GM19238 (cell line): ENCODE results near the gene ELN.

Experiments
- DNase-seq: peaks from one replicate; pipeline ENCODE4 v3.0.0; 2011; ENCODE audit warnings: low spot score; ENCODE audit not compliant: insufficient read length

ELN gene

DNA sequence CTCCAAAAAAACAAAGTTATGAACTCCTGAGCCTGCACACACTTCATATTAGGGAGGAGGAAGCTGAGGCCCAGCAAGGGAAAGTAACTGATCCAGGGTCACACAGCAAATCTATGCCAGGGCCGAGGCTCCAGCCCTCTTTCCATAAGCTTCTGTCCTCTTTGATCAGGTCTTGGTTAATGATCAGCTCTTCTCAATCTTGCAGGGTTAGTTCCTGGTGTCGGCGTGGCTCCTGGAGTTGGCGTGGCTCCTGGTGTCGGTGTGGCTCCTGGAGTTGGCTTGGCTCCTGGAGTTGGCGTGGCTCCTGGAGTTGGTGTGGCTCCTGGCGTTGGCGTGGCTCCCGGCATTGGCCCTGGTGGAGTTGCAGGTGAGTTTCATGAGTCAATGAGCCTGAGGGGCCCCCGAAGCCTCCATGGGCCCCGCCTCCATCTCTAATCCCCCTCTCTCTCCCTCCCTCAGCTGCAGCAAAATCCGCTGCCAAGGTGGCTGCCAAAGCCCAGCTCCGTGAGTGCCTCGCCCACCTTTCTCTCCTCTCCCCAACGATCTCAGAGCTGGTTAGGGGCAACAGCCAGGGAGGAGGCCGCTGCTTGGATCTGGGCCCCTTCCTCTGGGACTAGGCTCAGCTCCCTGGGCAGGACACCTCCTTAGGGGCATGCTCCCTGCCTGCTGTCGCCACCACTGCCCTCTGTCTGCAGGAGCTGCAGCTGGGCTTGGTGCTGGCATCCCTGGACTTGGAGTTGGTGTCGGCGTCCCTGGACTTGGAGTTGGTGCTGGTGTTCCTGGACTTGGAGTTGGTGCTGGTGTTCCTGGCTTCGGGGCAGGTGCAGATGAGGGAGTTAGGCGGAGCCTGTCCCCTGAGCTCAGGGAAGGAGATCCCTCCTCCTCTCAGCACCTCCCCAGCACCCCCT is 32.0 kb downstream of the ELN start:
- DNase-seq = no peak

DNA sequence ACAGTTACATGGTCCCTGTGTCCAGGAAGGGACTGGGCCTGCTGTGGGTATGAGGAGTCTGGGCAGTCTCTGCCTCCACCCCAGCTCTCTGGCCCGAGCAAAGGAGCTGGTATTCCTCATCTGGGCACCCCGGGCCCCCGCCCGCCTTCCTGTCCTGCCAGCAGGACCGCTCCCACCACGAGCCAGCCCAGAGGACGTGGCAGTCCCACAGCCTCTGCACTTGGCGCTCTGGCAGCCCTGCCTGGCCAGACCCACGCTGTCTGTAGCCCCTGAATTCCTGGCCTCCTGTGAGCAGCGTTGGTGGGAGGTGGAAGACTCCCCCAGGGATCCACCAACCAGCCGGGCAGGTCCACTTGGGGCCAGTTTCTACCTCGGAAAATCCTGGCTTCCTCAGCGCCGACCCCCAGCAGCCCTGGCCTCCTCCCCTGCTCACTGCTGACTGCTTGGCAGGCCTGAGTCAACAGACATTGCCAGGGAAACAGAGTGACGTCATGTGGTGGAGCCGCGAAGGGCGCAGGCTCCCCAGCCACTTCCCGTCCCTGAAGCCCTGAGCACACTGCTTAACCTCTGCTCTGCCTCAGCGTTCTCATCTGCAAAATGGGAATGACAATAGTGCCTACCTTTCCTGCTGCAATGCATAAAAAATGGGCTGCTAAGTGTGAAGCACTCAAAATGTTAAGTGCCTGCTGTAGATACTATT is 34.0 kb downstream of the ELN start:
- no peak for DNase-seq

DNA sequence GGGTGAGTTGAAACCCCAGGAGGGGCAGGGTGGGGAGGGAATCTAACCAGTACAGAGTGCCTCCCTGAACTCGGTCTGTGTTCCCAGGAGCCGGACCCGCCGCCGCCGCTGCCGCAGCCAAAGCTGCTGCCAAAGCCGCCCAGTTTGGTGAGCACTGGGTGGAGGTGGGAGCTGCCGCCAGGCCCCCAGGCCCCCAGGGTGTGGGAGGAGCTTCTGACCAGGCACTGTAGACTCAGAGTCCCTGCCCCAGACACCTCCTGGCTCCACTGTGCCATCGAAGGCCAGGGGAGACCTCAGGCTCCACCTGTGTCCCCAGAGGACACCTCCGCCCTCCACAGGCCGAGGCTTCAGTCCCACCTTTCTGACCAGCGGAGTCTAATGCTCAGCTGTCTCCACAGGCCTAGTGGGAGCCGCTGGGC is 35.3 kb downstream of the ELN start:
- no peak for DNase-seq

DNA sequence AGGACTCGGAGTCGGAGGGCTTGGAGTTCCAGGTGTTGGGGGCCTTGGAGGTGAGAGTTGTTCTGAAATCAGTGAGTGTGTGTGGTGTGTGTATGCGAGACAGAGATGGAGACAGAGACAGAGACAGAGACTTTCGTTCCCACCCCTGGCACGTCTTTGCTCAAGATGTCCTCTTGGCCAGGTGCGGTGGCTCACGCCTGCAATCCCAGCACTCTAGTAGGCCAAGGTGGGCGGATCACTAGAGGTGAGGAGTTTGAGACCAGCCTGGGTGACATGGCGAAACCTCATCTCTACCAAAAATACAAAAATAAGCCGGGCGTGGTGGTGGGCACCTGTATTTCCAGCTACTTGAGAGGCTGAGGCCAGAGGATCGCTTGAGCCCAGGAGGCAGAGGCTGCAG is 35.7 kb downstream of the ELN start:
- DNase-seq = no peak

DNA sequence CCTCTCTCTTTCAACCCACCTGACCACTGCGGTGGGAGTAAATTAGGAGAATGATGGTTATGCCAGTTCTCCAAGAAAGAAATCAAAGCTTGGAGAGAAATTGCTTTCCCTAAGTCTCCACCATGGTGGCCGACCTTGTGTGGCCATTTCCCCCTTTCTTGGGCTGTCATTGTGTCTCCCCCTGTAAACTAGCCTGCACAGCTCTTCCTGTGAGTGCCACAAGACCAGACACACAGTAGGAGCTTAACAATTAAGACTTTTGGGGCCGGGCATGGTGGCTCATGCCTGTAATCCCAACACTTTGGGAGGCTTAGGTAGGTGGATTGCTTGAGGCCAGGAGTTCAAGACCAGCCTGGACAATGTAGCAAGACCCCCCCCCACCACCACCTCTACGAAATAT is 36.7 kb downstream of the ELN start:
- DNase-seq = no peak

DNA sequence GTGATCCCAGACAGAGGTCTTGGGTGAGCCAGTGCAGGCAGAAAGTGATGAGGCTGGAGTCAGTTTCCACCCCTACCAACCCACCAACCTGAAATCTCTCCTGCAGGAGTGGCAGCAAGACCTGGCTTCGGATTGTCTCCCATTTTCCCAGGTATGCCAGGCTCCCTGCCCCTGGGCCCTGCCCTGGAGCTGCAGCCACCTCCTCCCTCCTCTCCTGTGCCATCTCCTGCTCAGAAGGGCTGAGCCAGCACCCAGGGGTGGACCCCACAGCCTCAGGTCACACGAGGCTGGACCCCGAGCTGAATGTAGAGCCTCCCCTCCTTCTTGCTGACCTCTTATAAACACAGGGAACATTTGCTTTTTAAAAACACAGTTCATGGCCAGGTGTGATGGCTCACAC is 38.7 kb downstream of the ELN start:
- no peak for DNase-seq

DNA sequence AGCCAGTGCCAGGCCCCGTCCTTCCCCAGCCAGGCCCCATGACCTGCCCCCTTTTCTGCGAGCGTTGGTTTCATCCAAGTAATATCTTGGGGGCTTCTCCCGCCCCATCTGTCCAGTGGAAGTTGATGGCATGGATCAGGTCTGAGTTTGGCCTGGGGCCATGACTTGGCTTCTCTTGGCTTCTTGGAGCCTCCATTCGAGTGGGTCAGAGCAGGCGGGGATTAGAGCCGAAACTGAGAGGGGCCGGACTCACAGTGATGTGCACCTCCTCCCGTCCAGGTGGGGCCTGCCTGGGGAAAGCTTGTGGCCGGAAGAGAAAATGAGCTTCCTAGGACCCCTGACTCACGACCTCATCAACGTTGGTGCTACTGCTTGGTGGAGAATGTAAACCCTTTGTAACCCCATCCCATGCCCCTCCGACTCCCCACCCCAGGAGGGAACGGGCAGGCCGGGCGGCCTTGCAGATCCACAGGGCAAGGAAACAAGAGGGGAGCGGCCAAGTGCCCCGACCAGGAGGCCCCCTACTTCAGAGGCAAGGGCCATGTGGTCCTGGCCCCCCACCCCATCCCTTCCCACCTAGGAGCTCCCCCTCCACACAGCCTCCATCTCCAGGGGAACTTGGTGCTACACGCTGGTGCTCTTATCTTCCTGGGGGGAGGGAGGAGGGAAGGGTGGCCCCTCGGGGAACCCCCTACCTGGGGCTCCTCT is 40.6 kb downstream of the ELN start:
- DNase-seq = no peak

DNA sequence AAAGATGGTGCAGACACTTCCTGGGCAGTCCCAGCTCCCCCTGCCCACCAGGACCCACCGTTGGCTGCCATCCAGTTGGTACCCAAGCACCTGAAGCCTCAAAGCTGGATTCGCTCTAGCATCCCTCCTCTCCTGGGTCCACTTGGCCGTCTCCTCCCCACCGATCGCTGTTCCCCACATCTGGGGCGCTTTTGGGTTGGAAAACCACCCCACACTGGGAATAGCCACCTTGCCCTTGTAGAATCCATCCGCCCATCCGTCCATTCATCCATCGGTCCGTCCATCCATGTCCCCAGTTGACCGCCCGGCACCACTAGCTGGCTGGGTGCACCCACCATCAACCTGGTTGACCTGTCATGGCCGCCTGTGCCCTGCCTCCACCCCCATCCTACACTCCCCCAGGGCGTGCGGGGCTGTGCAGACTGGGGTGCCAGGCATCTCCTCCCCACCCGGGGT is 41.1 kb downstream of the ELN start:
- no peak for DNase-seq

DNA sequence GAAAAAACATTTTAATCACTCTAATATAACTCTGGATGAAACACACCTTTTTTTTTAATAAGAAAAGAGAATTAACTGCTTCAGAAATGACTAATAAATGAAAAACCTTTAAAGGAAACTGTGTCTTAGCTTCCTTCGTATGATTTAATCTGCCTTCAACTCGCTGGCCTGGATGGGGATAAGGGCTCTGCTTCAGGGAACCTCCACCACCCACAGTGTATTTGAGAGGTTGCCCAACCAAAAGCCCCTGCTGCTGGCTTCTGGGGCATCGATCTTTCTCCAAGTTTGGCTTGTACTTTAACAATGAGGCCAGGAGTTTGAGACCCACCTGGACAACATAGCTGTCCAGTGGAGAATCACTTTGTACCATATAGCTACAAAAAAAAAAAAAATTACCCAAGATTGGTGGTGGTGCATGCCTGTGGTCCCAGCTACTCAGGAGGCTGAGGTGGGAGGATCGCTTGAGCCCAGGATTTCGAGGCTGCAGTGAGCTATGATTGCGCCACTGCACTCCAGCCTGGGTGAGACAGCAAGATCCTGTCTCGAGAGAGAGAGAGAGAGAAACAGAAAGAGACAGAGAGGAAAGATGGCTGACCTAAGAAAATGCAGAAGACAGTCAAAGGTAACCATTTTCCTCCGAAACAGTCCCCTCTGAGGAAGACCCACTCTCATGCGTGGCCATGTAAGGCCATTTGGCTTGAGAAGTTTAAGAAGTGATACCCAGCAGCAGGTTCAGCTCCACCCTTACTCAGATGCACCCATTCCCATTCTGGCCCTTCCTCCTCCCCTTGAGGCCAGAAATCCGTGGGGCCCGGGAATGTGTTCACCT is 42.0 kb downstream of the ELN start:
- DNase-seq = no peak

DNA sequence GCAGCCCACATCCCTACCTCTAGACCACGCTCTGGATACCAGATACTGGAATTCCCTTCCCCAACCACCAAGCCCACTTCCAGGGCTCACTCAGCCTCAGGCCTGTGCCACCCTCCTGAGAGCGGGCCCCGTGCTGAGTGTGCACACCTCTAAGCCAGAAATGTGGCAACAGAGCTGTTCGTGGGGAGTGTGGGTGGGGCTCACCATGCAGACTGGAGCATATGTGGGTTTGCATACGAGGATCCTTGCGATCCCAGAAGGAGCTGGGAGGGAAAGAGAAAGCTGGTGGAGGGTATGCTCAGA is 42.6 kb downstream of the ELN start:
- no peak for DNase-seq

DNA sequence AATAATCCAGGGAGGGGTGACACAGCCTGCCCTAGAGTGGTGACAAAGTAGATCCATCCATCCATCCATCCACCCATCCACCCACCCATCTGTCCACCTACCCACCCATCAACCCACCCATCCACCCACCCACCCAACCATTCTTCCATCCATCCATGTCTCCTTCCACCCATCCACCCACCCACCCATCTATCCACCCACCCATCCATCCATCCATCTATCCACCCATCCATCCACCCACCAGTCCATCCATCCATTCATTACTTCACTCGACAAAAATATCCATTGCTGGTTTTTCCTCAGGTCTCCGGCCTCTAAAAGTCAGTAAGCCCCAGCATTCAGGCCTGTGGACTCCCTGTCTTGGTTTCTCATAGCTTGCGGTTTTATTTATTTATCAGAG is 43.1 kb downstream of the ELN start:
- DNase-seq = no peak

DNA sequence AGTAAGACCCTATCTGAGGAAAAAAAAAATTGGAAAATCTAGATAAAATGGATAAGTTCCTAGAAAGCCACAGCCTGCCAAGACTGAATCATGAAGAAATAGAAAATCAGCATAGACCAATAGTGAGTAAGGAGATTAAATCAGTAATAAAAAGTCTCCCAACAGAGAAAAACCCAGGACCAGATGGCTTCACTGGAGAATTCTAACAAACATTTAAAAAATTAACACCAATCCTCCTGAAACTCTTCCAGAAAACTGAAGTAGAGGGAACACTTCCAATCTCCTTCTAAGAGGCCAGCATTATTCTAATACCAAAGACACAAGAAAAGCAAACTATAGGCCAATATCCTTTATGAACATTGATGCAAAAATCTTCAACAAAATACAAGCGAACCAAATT is 46.8 kb downstream of the ELN start:
- DNase-seq = no peak

DNA sequence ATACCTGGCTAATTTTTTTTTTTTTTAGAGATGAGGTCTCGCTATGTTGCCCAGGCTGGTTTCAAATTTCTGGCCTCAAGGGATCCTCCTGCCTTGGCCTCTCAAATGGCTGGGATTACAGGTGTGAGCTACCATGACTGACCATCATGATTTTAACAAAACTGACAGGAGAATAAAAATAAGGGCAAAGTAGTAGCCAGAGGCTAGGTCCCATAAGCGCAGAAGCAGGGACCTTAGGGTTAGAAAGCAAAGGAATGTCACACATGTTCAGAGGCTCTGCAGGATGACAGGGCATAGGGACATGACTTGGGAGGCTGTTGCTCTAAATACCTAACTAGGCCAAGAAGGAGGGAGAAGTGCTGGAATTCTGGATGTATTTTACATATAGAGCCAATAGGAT is 50.5 kb downstream of the ELN start:
- DNase-seq = no peak

DNA sequence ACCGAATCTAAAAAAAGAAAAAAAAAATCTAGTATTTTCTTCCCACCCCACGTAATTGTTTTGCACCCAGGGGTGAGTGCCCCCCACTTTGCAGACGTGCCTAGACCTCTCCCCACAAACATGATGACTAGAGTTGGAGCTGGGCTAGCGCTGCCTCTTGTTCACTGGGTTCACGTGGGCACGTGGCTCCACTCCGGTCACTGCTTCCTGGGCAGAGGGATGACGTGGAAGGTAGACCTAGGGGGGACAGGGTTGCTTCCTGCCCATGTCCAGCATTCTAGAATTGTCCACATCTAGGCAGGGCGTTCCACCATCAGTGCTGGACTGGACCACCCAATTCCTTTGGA is 54.8 kb downstream of the ELN start:
- DNase-seq = no peak

DNA sequence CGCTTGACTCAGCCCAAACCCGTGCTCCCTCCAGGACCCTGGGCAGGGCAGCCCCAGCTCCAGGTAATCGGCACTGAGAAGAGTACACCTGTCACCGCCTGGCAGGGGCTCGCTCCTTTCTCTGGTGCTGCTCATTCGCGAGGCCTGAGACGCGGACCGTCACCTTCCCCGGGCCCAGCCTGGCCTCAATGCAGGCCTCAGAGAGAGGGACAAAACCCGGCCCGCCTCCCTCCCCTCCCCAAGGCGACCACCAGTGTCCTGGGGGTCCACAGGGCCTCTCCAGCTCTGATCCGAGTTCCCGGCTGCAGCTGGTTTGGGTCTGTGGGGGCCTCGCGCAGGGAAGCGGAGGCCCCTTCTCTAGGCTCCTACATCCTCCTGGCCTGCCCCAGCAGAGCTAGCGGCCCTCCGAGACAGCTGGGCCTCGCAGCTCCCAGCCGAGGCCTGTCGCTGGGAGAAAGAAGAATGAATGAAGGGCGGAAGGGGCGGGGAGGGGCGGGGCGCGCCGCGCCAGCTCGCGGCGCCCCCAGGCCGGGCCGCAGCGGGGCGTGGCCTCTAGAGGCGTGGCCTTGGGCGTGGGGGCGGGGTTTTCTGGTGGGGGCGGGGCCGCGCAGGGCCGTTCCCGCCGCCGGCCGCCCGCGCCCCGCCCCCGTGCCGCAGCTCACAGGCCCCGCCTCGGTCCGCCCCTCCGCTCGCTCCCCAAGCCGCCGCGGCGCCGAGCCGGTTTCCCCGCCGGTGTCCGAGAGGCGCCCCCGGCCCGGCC is 55.3 kb downstream of the ELN start, which contains the start of gene LIMK1:
TSS of gene LIMK1 (plus strand) at position 688 of the 760 bp plus-strand sequence. CDS start 187 bp downstream, outside the sequence.
- peak; percentile 91 for DNase-seq

DNA sequence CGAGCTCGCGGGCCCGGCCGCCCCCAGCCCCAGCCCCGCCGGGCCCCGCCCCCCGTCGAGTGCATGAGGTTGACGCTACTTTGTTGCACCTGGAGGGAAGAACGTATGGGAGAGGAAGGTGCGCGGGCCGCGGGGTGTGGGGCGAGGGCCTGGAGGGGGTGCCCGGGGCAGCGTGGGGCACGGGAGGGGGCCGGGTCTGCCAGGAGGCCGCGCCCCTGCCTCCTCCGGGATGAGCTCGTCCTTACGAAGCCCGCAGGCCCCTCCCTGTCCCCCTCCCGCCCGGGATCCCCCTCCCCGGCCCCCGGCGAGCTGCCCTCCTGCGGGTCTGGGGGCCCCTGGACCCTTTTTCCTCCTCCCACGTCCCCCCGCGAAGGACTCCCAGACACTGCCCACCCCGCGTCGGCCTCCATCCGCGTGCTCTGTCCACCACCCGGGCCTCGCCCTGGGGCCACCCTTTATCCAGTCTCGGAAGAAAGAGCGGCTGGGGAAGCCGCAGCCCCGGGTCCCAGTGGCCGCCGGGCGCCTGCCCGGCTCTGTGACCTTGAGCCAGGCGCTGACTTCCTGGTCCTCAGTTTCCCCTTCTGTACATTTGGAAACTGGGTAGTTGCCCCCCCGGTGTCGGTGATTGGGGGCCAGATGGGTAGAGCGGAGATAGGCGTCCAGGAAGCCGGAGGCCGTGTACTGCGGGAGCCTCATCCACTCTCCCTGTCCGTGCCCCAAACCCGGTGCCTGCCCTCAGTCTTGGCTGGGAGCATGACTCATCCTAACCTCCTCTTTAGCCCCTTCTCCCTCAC is 56.2 kb downstream of the ELN start:
- peak; percentile 67 for DNase-seq

DNA sequence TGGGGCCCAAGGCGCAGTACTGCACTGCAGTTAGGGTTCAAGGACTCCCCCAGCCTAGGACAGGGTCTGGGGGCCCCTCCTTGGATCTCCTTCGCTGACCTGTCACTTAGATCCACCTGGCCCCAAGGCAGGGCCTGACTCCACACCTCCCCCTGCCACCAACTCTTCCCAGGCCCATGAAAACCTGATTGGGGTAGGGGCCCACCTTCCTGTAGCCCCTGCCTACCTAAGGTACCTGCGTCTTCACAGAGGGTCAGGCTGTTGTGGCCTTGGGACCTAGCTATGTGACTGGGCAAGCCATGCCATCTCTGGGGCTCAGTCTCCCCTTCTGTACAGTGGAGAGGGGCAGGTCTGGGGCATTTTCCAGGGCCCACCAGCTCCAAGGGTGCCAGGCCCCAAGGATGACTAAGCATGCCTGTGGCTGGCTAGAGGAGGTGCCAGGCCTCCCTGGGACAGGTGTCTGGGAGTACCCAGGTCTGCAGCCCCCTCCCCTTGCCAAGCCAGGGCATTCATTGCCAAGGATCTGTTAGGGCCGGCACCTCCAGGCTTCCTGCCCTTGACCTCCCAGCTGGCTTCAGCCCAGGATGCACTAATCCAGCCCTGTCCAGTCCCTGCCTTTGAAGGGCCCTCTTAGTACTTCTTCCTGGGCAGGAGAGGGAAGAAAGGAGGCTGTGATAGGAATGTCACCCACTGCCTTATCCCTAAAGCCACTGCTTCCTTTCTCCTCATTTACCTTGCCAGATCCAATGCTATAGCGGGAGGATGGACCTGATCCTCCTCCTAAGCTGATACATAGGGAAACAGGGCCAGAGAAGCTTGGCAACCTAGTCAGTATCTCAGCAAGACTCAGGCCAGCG is 57.0 kb downstream of the ELN start:
- no peak for DNase-seq

DNA sequence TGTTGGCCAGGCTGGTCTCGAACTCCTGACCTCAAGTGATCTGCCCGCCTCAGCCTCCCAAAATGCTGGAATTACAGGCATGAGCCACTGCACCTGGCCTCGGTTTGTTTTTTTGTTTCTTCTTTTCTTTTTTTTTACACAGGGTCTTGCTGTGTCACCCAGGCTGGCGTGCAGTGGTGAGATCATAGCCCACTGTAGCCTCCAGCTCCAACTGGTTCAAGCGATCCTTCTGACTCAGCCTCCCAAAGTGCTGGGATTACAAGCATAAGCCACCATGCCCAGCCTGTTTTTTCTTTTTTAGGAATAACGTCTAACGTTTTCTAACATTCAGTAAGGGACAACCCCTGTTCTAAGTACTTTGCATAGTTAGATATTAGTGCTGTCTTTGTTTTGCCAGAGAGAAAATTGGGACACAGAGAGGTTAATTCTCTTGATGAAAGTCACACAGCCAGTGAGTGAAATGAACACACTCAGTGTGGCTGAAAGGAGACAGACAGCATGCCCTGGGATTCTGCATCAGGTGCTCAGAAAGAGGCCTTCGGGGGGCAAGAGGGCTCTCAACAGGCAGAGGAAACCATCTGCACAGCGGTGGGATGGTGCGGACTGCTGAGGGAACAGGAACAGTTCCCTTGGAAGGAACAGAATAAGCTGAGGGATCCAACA is 59.9 kb downstream of the ELN start:
- DNase-seq = no peak
